ENCODE measurements around the gene ZFC3H1. TPM values are rescaled to one million over a fixed set of nuclear protein-coding genes. Genes with fewer than 3 reads are reported as not detected.
A peak's percentile ranks its signal among the peaks of the same experiment; 100 is the strongest.

Gene ZFC3H1
- total and polyA plus RNA-seq, 2 of the 13 experiments (the other 11 are each of a cell fraction or from before 2014, with no cell fraction given) = 17.1 to 38.3 TPM

- TF ChIP-seq SRY (CRISPR knock-in tag; IDR thresholded peaks at IDR 0.05) (0 out of 2 replicates have a peak, but pooled peaks have one; percentile 63), ZNF432 (CRISPR knock-in tag; IDR thresholded peaks at IDR 0.05; ENCODE audit: borderline replicate concordance) (no peak), RFX5 (IDR thresholded peaks at IDR 0.05; ENCODE audit: low read depth, low read length) (no peak), TEAD2 (CRISPR knock-in tag; IDR thresholded peaks at IDR 0.05) (no peak), SYNCRIP (IDR thresholded peaks at IDR 0.05; ENCODE audit: insufficient read depth, low read depth, low read length) (no peak), JUNB (CRISPR knock-in tag; IDR thresholded peaks at IDR 0.05; ENCODE audit: borderline replicate concordance) (no peak), CSRNP2 (CRISPR knock-in tag; conservative IDR thresholded peaks at IDR 0.05; ENCODE audit: low read depth) (no peak), PRDM10 (CRISPR knock-in tag; IDR thresholded peaks at IDR 0.05; ENCODE audit: low read depth) (no peak), ZNF609 (CRISPR knock-in tag; IDR thresholded peaks at IDR 0.05; ENCODE audit: borderline replicate concordance) (no peak), ZNF543 (CRISPR knock-in tag; IDR thresholded peaks at IDR 0.05) (peak; percentile 49; the same call in 1 of the 2 replicates), ZNF256 (CRISPR knock-in tag; conservative IDR thresholded peaks at IDR 0.05) (no peak), JUND (CRISPR knock-in tag; IDR thresholded peaks at IDR 0.05) (no peak), REXO4 (CRISPR knock-in tag; IDR thresholded peaks at IDR 0.05; ENCODE audit: borderline replicate concordance) (no peak), ZNF354B (CRISPR knock-in tag; IDR thresholded peaks at IDR 0.05) (no peak), ZNF513 (CRISPR knock-in tag; conservative IDR thresholded peaks at IDR 0.05) (no peak), ZFP36L2 (CRISPR knock-in tag; IDR thresholded peaks at IDR 0.05) (no peak), TMF1 (CRISPR knock-in tag; IDR thresholded peaks at IDR 0.05; ENCODE audit: low read depth) (no peak)
These were observed 902 bp upstream of the ZFC3H1 start (continued) for GRCh38 chr12:71664411-71665089.

Measured in HepG2 (cell line).